Measurements from ENCODE around the gene BCHE.

BCHE gene

DNA sequence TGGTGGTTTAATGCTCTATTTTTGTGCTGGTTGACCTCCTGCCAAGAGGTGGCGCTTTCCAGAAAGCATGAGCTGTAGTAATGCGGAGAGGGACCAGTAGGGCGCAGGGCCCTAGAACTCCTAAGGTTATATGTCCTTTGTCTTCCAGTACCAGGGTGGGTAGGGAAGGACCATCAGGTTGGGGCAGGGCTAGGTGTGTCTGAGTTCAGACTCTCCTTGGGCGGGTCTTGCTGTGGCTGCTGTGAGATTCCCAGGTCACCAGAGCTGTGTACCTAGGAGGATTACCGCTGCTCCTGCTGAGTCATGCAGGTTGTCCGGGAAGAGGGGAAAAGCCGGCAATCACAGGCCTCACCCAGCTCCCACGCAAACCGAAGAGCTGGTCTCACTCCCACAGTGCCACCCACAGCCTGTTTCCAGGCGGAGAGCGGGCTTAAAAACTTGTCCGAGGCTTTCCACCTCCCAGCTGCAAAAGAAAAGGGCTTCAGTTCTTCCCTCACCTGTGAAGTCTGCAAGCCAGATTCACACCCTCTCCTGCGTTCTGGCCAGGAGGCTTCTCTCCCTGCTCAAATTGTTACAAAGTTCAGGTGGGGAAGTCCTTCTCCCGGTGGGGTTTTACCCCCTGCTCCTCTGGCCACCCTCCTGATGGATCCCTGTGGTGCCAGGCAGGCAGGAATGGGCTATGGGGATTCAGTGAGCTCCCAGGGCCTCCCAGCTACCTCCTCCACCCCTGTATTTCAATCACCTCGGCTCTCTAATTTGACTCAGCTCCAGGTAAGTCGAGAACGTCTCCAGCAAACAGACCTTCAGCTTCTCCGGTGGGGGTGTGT is 37.7 kb upstream of the BCHE start:
- DNase-seq (ENCODE audit: low spot score): no peak
- TF ChIP-seq, protein P1, sequence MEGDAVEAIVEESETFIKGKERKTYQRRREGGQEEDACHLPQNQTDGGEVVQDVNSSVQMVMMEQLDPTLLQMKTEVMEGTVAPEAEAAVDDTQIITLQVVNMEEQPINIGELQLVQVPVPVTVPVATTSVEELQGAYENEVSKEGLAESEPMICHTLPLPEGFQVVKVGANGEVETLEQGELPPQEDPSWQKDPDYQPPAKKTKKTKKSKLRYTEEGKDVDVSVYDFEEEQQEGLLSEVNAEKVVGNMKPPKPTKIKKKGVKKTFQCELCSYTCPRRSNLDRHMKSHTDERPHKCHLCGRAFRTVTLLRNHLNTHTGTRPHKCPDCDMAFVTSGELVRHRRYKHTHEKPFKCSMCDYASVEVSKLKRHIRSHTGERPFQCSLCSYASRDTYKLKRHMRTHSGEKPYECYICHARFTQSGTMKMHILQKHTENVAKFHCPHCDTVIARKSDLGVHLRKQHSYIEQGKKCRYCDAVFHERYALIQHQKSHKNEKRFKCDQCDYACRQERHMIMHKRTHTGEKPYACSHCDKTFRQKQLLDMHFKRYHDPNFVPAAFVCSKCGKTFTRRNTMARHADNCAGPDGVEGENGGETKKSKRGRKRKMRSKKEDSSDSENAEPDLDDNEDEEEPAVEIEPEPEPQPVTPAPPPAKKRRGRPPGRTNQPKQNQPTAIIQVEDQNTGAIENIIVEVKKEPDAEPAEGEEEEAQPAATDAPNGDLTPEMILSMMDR (IDR thresholded peaks at IDR 0.05; ENCODE audit: extremely low read depth, insufficient read depth, missing control alignments): no peak
- in situ Hi-C loops (cut with MboI; ENCODE audit: low pct_unique_long_range_greater_than_20kb, low sequenced_read_pairs, unreplicated experiment): no loop called here

DNA sequence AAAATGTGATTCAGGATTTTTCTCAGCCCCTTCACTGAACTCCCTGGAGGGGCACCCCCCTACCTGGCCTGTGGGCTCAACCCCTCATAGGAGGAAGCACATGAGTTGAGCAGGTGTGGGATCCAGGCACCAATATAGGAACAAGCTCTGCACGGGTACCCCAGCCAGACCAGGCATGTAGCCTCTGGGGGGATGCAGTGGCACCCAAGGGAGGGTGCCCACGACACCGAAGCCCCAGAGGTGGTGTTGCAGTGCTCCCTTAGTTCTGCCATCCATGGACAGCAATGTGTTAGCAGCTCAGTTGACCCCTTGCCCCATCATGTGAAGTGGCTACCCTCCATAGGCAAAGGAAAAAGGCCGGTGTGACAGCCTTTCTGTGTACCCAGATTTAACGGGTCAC is 30.9 kb upstream of the BCHE start:
- TF ChIP-seq, protein P1 (IDR thresholded peaks at IDR 0.05; ENCODE audit: extremely low read depth, insufficient read depth, missing control alignments): no peak
- in situ Hi-C loops (cut with MboI; ENCODE audit: low pct_unique_long_range_greater_than_20kb, low sequenced_read_pairs, unreplicated experiment): no loop called here
- DNase-seq (ENCODE audit: low spot score): no peak

DNA sequence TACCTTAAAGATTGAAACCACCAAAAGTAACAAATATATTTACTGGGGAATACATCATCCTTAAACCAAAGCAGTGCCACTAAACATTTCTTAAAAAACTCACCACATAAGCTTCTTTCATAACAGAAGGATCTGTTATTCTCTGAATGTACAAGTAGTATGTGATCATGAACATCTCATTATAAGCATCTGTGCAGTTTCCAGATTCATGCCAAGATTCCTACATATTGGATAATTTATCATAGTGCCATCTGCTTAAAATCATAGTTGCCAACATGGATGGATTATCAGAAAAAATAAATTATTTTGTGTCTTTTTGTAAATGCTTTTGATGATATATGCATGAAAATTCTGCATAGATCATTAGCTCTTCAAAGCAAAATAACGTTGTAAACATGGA is 21.8 kb upstream of the BCHE start:
- TF ChIP-seq, protein P1 (IDR thresholded peaks at IDR 0.05; ENCODE audit: extremely low read depth, insufficient read depth, missing control alignments): no peak
- no peak for DNase-seq (ENCODE audit: low spot score)
- in situ Hi-C loops (cut with MboI; ENCODE audit: low pct_unique_long_range_greater_than_20kb, low sequenced_read_pairs, unreplicated experiment): no loop called here

DNA sequence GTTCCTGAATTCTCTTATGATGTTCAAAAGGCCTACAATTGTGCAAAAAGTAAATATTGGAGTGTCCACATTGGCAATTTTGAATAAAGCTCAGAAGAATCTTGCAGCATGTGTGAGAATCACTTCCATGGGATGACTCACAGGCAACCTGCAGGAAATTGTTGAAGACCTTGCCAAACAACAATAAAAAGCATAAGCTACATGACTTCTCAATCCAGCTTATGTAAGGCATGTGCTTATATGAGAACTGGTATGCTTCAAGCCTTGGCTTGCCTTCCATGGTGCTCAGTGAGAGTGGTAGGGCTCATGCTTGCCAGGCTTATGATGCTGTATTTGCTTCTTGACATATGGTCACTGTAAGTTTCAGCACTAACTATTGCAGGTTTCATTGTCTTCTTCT is 18.4 kb upstream of the BCHE start:
- in situ Hi-C loops (cut with MboI; ENCODE audit: low pct_unique_long_range_greater_than_20kb, low sequenced_read_pairs, unreplicated experiment): no loop called here
- DNase-seq (ENCODE audit: low spot score): no peak

DNA sequence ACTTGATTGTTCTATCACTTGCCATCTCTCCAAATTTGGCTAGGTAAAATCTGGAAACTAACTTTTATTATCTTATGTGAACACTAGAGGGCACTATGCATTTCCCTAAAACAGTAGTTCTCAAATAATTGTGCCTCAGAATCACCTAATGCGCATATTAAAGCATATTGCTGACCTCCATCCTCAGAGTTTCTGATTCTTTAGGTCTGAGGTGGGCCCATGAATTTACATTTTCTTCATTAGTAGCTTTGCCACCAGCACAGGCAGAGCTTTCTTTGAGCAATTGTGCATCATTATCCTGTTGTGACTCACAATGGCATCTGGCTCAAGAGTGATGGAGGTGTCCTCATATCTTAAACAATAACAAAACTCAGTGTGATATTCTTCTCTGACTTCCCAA is 17.5 kb upstream of the BCHE start:
- TF ChIP-seq, protein P1 (IDR thresholded peaks at IDR 0.05; ENCODE audit: extremely low read depth, insufficient read depth, missing control alignments): peak; percentile 61
- DNase-seq (ENCODE audit: low spot score): peak; percentile 13
- in situ Hi-C loops (cut with MboI; ENCODE audit: low pct_unique_long_range_greater_than_20kb, low sequenced_read_pairs, unreplicated experiment): no loop called here

More for the DNA sequence above, 18.4 kb upstream of the BCHE start:
- TF ChIP-seq, protein P1 (IDR thresholded peaks at IDR 0.05; ENCODE audit: extremely low read depth, insufficient read depth, missing control alignments): no peak

DNA sequence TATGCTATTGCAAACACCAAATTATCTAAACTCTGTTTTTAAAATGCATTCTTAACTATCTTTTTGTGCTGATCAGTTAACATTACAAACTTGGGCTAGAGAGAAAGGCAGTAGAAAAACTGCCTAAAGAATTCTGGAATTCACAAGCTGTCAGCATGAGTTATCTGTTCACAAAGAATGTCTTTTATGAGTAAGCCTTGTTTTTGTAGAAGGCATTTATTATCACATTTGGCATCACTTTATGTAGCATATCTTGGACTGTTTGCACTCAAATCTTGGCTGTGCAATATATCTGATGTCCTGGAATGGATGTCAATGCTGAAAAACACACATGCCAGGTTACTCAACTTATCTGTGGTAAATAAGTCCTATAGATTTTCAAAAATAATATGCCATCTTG is 15.5 kb upstream of the BCHE start:
- no peak for DNase-seq (ENCODE audit: low spot score)
- in situ Hi-C loops (cut with MboI; ENCODE audit: low pct_unique_long_range_greater_than_20kb, low sequenced_read_pairs, unreplicated experiment): no loop called here
- TF ChIP-seq, protein P1 (IDR thresholded peaks at IDR 0.05; ENCODE audit: extremely low read depth, insufficient read depth, missing control alignments): no peak
